Measurements from ENCODE around the gene MRC1.

MRC1 gene

GRCh38 chr10:17873946-17874345 is 64.8 kb downstream of the MRC1 start:
- no peaks in the 10 kb centered on the region for H3K9me3 Mint-ChIP-seq
- CTCF ChIA-PET = interaction anchor here (0.9 kb wide), 1 partner anchor 256 kb away, joined by 3 read pairs; the partner anchor contains the start of gene HACD1
- H3K4me1 Mint-ChIP-seq = no peaks in the 10 kb centered on the region
- no peaks in the 10 kb centered on the region for H3K36me3 Mint-ChIP-seq
- H3K27ac Mint-ChIP-seq = no peak overlapping the region
- H3K4me3 Mint-ChIP-seq = no peak overlapping the region
- no peak for DNase-seq
- no peaks in the 10 kb centered on the region for H3K27me3 Mint-ChIP-seq

DNA sequence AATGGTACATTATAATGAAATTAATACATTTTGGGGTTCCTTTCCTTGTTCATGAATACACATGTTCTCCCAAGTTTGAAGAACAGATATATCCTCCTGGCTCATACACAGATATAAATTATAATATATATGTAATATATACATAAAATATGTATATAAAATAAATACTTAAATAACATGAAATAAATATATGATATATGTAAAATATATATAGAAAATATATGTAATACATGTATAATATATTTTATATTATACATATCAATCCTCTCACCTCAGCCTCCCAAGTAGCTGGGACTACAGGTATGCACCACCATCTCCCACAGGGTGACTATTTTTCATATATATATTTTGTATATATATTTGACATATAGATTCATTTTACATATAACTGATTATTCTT is 68.0 kb downstream of the MRC1 start:
- Mint-ChIP-seq H3K27me3 (no peaks in the 10 kb centered on the region), H3K9me3 (no peaks in the 10 kb centered on the region), H3K36me3 (no peaks in the 10 kb centered on the region), H3K27ac (no peak overlapping the region), H3K4me3 (no peak overlapping the region), H3K4me1 (no peaks in the 10 kb centered on the region)
- CTCF ChIA-PET = no interaction called here
- DNase-seq = no peak

- Mint-ChIP-seq H3K27ac (no peak overlapping the region), H3K27me3 (no peaks in the 10 kb centered on the region), H3K4me1 (no peaks in the 10 kb centered on the region), H3K4me3 (no peak overlapping the region), H3K9me3 (no peaks in the 10 kb centered on the region), H3K36me3 (no peaks in the 10 kb centered on the region)
- no peak for DNase-seq
- CTCF ChIA-PET = no interaction called here
These were observed 69.7 kb downstream of the MRC1 start for GRCh38 chr10:17878896-17879295.

DNA sequence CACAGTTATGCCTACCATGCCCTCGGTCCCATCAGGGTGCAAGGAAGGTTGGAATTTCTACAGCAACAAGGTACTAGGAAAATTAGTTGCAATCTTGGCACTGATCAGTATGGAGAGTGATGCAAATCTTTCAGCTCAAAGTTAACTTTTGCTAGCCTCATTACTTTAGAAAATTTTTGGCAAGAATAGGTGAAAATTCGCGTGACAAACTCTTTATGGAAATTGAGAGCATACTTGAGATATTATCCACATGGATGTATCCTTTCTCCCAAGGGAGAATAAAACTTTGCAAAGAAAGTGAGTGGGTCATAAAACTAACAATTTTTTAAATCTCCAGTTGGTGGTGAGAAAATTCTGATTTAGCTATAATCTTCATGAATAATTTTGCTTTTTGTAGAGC is 71.5 kb downstream of the MRC1 start:
- CTCF ChIA-PET = no interaction called here
- Mint-ChIP-seq H3K4me1 (no peaks in the 10 kb centered on the region), H3K36me3 (no peaks in the 10 kb centered on the region), H3K9me3 (peaks cover 8% of the 10 kb centered on the region), H3K27ac (no peak overlapping the region), H3K4me3 (no peak overlapping the region), H3K27me3 (no peaks in the 10 kb centered on the region)
- no peak for DNase-seq

- Mint-ChIP-seq H3K4me3 (no peak overlapping the region), H3K4me1 (no peaks in the 10 kb centered on the region), H3K9me3 (peaks cover 8% of the 10 kb centered on the region), H3K36me3 (no peaks in the 10 kb centered on the region), H3K27ac (no peak overlapping the region), H3K27me3 (no peaks in the 10 kb centered on the region)
- CTCF ChIA-PET = no interaction called here
- DNase-seq = no peak
These were observed 73.4 kb downstream of the MRC1 start for GRCh38 chr10:17882557-17882956.

DNA sequence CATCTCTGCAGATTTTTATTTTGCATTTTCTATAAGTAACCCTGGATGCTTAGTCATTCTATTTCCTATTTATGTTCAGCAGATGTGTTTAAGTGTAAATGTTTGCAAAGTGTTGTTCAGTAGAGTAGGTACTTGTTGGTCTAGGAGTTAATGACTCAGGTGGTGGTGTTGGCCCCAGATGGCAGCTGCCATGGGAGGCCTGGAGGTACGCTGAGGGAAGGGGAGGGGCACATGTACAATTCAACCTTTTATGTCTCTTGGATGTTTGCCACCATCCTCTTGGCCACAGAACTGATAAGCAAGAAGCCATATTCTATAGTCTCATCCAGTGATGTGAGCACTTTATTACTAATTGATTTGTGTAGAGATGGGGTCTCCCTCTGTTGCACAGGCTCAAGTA is 74.5 kb downstream of the MRC1 start:
- CTCF ChIA-PET = no interaction called here
- Mint-ChIP-seq H3K4me3 (no peak overlapping the region), H3K36me3 (no peaks in the 10 kb centered on the region), H3K4me1 (no peaks in the 10 kb centered on the region), H3K9me3 (peaks cover 8% of the 10 kb centered on the region), H3K27ac (no peak overlapping the region), H3K27me3 (no peaks in the 10 kb centered on the region)
- no peak for DNase-seq

- H3K9me3 Mint-ChIP-seq = peaks cover 8% of the 10 kb centered on the region
- H3K27ac Mint-ChIP-seq = no peak overlapping the region
- CTCF ChIA-PET = no interaction called here
- DNase-seq = no peak
- no peaks in the 10 kb centered on the region for H3K27me3 Mint-ChIP-seq
- no peaks in the 10 kb centered on the region for H3K36me3 Mint-ChIP-seq
- H3K4me3 Mint-ChIP-seq = no peak overlapping the region
- no peaks in the 10 kb centered on the region for H3K4me1 Mint-ChIP-seq
These were observed 79.0 kb downstream of the MRC1 start for GRCh38 chr10:17888189-17888588.

DNA sequence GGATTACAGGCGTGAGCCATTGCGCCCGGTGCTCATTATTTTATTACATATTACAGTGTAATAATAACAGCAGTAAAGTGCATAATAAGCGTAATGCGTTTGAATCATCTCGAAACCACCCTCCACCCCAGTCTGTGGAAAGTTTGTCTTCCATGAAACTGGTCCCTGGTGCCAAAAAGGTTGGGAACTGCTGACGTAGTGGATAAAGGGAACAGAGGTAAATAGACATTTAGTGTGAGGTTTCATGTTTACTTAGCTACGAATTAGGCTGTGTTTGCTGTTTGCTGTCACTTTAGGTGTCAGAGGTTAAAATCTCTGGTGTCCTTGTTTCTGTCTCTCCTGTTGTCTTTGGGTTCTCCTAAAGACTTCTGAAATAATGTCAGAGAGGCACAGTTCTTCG is 82.3 kb downstream of the MRC1 start:
- H3K4me1 Mint-ChIP-seq = no peaks in the 10 kb centered on the region
- no peaks in the 10 kb centered on the region for H3K27me3 Mint-ChIP-seq
- no peaks in the 10 kb centered on the region for H3K9me3 Mint-ChIP-seq
- no peak overlapping the region for H3K4me3 Mint-ChIP-seq
- no peak overlapping the region for H3K27ac Mint-ChIP-seq
- CTCF ChIA-PET = no interaction called here
- H3K36me3 Mint-ChIP-seq = no peaks in the 10 kb centered on the region
- no peak for DNase-seq

- H3K27me3 Mint-ChIP-seq = no peaks in the 10 kb centered on the region
These were observed 95.4 kb downstream of the MRC1 start for GRCh38 chr10:17904564-17904963.

DNA sequence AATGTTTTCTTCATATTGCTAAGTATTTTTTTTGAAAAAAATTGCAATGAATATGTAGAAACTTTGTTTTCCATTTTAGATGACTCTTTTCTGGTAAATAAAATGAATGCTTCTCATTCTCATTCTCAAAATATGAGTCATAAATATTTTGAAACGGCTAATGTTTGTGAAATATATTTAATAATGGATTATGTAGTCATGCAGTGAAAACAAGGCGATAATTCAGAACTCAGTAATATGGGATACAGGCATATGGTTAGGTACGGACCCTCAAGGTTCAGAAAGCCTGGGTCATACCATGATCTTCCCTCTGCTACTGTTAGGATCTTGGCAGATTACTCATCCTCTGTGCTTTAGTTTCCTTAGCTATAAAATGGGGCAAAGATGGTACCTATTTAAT is 96.3 kb downstream of the MRC1 start:
- Mint-ChIP-seq H3K9me3 (no peaks in the 10 kb centered on the region), H3K4me1 (no peaks in the 10 kb centered on the region), H3K4me3 (no peak overlapping the region), H3K36me3 (no peaks in the 10 kb centered on the region), H3K27me3 (no peaks in the 10 kb centered on the region), H3K27ac (no peak overlapping the region)
- CTCF ChIA-PET = no interaction called here
- DNase-seq = no peak

More at GRCh38 chr10:17904564-17904963, 95.4 kb downstream of the MRC1 start:
- Mint-ChIP-seq H3K9me3 (no peaks in the 10 kb centered on the region), H3K4me1 (no peaks in the 10 kb centered on the region), H3K27ac (no peak overlapping the region), H3K36me3 (no peaks in the 10 kb centered on the region), H3K4me3 (no peak overlapping the region)
- CTCF ChIA-PET = no interaction called here
- DNase-seq = no peak

GRCh38 chr10:17906002-17906401 is 96.9 kb downstream of the MRC1 start:
- H3K4me1 Mint-ChIP-seq = no peaks in the 10 kb centered on the region
- no peak for DNase-seq
- H3K4me3 Mint-ChIP-seq = no peak overlapping the region
- CTCF ChIA-PET = no interaction called here
- no peaks in the 10 kb centered on the region for H3K9me3 Mint-ChIP-seq
- H3K27me3 Mint-ChIP-seq = no peaks in the 10 kb centered on the region
- no peaks in the 10 kb centered on the region for H3K36me3 Mint-ChIP-seq
- no peak overlapping the region for H3K27ac Mint-ChIP-seq

GRCh38 chr10:17907641-17908040 is 98.5 kb downstream of the MRC1 start:
- no peak overlapping the region for H3K27ac Mint-ChIP-seq
- no peaks in the 10 kb centered on the region for H3K4me1 Mint-ChIP-seq
- no peaks in the 10 kb centered on the region for H3K27me3 Mint-ChIP-seq
- no peak overlapping the region for H3K4me3 Mint-ChIP-seq
- H3K36me3 Mint-ChIP-seq = no peaks in the 10 kb centered on the region
- CTCF ChIA-PET = no interaction called here
- H3K9me3 Mint-ChIP-seq = no peaks in the 10 kb centered on the region
- no peak for DNase-seq

DNA sequence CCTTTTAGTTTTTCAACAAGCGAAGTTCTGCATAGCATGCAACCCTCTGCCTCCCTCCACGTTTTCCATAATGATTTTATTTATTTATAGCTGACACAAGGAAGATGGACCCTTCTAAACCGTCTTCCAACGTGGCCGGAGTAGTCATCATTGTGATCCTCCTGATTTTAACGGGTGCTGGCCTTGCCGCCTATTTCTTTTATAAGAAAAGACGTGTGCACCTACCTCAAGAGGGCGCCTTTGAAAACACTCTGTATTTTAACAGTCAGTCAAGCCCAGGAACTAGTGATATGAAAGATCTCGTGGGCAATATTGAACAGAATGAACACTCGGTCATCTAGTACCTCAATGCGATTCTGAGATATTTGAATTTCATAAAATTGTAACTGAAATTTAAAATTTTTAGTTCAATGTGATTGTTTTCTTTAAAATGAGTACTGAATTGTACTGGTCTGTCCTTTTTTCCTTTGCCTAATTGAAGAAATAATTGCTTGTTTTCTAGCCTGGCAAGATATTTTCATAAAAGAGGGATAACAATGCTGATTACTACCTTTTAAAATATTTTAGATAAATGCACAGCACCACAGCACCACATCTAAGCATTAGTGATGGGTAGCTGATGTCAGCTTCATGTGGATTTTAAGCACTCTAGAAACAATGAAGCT is 101.1 kb downstream of the MRC1 start:
- CTCF ChIA-PET = no interaction called here
- Mint-ChIP-seq H3K4me3 (no peak overlapping the region), H3K9me3 (peaks cover 2% of the 10 kb centered on the region), H3K4me1 (no peaks in the 10 kb centered on the region), H3K27me3 (no peaks in the 10 kb centered on the region), H3K27ac (no peak overlapping the region), H3K36me3 (no peaks in the 10 kb centered on the region)
- no peak for DNase-seq

- DNase-seq = no peak
- no peaks in the 10 kb centered on the region for H3K4me1 Mint-ChIP-seq
- CTCF ChIA-PET = no interaction called here
- no peaks in the 10 kb centered on the region for H3K36me3 Mint-ChIP-seq
- H3K9me3 Mint-ChIP-seq = peaks cover 2% of the 10 kb centered on the region
- H3K27me3 Mint-ChIP-seq = no peaks in the 10 kb centered on the region
- no peak overlapping the region for H3K4me3 Mint-ChIP-seq
- H3K27ac Mint-ChIP-seq = no peak overlapping the region
These were observed 103.6 kb downstream of the MRC1 start for GRCh38 chr10:17912754-17913153.

DNA sequence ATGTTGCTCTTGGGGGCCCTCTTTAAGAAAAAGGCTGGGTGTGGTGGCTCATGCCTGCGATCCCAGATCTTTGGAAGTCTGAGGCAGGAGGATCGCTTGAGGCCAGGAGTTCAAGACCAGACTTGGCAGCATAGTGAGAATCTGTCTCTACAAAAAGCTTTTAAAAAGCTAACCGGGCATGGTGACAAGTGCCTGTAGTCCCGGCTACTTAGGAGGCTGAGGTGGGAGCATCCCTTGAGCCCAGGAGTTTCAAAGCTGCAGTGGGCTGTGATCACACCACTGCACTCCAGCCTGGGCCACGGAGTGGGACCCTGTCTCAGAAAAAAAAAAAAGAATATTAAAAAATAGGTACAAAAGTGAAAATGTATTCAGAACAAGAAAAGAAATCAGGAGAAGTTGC is 104.5 kb downstream of the MRC1 start:
- Mint-ChIP-seq H3K4me1 (no peaks in the 10 kb centered on the region), H3K36me3 (no peaks in the 10 kb centered on the region), H3K9me3 (peaks cover 2% of the 10 kb centered on the region), H3K27me3 (no peaks in the 10 kb centered on the region), H3K27ac (no peak overlapping the region), H3K4me3 (no peak overlapping the region)
- no peak for DNase-seq
- CTCF ChIA-PET = no interaction called here

Measured in activated naive CD4-positive, alpha-beta T cell treated with anti-CD3 and anti-CD28 coated beads, Interleukin-2, amount 10 ng/mL, durations not matched to agents 7 days and 5 days (primary cell).